SK-N-SH (cell line): ENCODE measurements around the gene SSRP1. TPM values are rescaled to one million over a fixed set of nuclear protein-coding genes. Genes with fewer than 3 reads are reported as not detected.

Source experiments
- CTCF ChIA-PET: fragments of 300-600, 350-600 bp; formaldehyde crosslinking; extraction: SDS; loops from one replicate; lab custom pipeline; 2021; lab: Yijun Ruan, JAX
- POLR2A ChIA-PET: fragments of 350-600 bp; sonication (Branson Sonifier 250); formaldehyde crosslinking; extraction: SDS; loops from one replicate; lab custom pipeline; 2020; ENCODE audit warnings: antibody characterized with exemption, inconsistent platforms; lab: Yijun Ruan, JAX
- DNase-seq: peaks from one replicate; pipeline ENCODE4 v3.0.0; 2012
- H2AFZ ChIP-seq: fragments of 200-600 bp; sonication (generic); 2 replicates; pipeline ENCODE4 v1.8.1; 2016; ENCODE audit warnings: antibody characterized with exemption, mild to moderate bottlenecking, low read depth
- H3F3A ChIP-seq: fragments of 200-600 bp; sonication (generic); replicated peaks from 2 replicates; pipeline ENCODE3; 2016; ENCODE audit warnings: antibody characterized with exemption, mild to moderate bottlenecking; ENCODE audit not compliant: insufficient read depth
- H3K27ac ChIP-seq, 2 experiments: fragments of 200-500 bp in 1 of 2; fragments of 200-600 bp in 1 of 2; sonication (Bioruptor generic) in 1 of 2; sonication (generic), shearing (Covaris generic) in 1 of 2; 2 replicates each; pipeline versions ENCODE4 v1.5.1 to v1.6.1; 2014 to 2016; ENCODE audit warnings: low read depth in 2 of 2, inconsistent platforms in 1 of 2, low read length in 1 of 2, mild to moderate bottlenecking in 1 of 2, mixed read lengths in 1 of 2
- H3K27me3 ChIP-seq: fragments of 200-600 bp; sonication (generic), shearing (Covaris generic); 2 replicates; pipeline ENCODE4 v1.6.1; 2016; ENCODE audit warnings: mixed run types; ENCODE audit not compliant: insufficient read depth
- H3K36me3 ChIP-seq, 2 experiments: fragments of 200-500 bp in 1 of 2; fragments of 200-600 bp in 1 of 2; sonication (Bioruptor generic) in 1 of 2; sonication (generic) in 1 of 2; replicated peaks in 1 of 2; 2 replicates each; pipeline versions ENCODE3 to v1.5.1; 2014 to 2016; ENCODE audit warnings: low read length in 1 of 2, mild to moderate bottlenecking in 1 of 2; ENCODE audit not compliant: insufficient read depth in 2 of 2, control insufficient read depth in 1 of 2
- H3K4me1 ChIP-seq, 2 experiments: fragments of 200-500 bp in 1 of 2; fragments of 200-600 bp in 1 of 2; sonication (Bioruptor generic) in 1 of 2; sonication (generic), shearing (Covaris generic) in 1 of 2; 2 replicates each; pipeline versions ENCODE4 v1.5.1 to v1.6.1; 2014 to 2016; ENCODE audit warnings: low read depth in 1 of 2, low read length in 1 of 2, mixed run types in 1 of 2; ENCODE audit not compliant: insufficient read depth in 2 of 2, control insufficient read depth in 1 of 2
- H3K4me2 ChIP-seq: fragments of 200-600 bp; sonication (generic), shearing (Covaris generic); 2 replicates; pipeline ENCODE4 v1.6.1; 2017; ENCODE audit warnings: mixed run types
- H3K4me3 ChIP-seq, 2 experiments: fragments of 200-500 bp in 1 of 2; fragments of 200-600 bp in 1 of 2; sonication (Bioruptor generic) in 1 of 2; sonication (generic), shearing (Covaris generic) in 1 of 2; 2 replicates each; pipeline versions ENCODE4 v1.5.1 to v1.8.1; 2014 to 2016; ENCODE audit warnings: low read depth in 2 of 2, inconsistent platforms in 1 of 2, low read length in 1 of 2, mild to moderate bottlenecking in 1 of 2, mixed read lengths in 1 of 2, moderate library complexity in 1 of 2
- H3K79me2 ChIP-seq: fragments of 200-600 bp; sonication (generic); 2 replicates; pipeline ENCODE4 v1.8.1; 2017; ENCODE audit warnings: mild to moderate bottlenecking; ENCODE audit not compliant: insufficient read depth
- H3K9ac ChIP-seq: fragments of 200-600 bp; sonication (generic); 2 replicates; pipeline ENCODE4 v1.6.1; 2017; ENCODE audit warnings: mixed run types
- H3K9me2 ChIP-seq: fragments of 200-600 bp; sonication (generic); 2 replicates; pipeline ENCODE4 v1.6.1; 2017; ENCODE audit warnings: mixed run types
- H3K9me3 ChIP-seq: fragments of 200-600 bp; sonication (generic); 2 replicates; pipeline ENCODE4 v1.6.1; 2017; ENCODE audit warnings: mixed run types, mild to moderate bottlenecking, moderate library complexity
- H4K20me1 ChIP-seq: fragments of 200-600 bp; sonication (generic); 2 replicates; pipeline ENCODE4 v1.6.1; 2017; ENCODE audit warnings: mild to moderate bottlenecking, mixed run types; ENCODE audit not compliant: insufficient read depth
- CHD2 ChIP-seq: fragments of 150-350 bp; IDR thresholded peaks from 2 replicates; pipeline ENCODE4 v1.6.1; 2018; ENCODE audit warnings: low read length; ENCODE audit not compliant: partially characterized antibody
- ELF1 ChIP-seq: IDR thresholded peaks from 2 replicates; pipeline ENCODE4 v1.4.0; 2012
- FOXJ3 ChIP-seq: sonication (generic); formaldehyde crosslinking; IDR thresholded peaks from 2 replicates; pipeline ENCODE4 v1.5.1; 2020; ENCODE audit warnings: mild to moderate bottlenecking, missing genetic modification reagents
- GATA2 ChIP-seq: sonication (generic); formaldehyde crosslinking; IDR thresholded peaks from 2 replicates; pipeline ENCODE4 v1.5.0; 2020; ENCODE audit warnings: mild to moderate bottlenecking, missing genetic modification reagents
- POLR2AphosphoS5 ChIP-seq: IDR thresholded peaks from 2 replicates; pipeline ENCODE4 v1.6.1; 2012; ENCODE audit warnings: low read depth, low read length
- RXRA ChIP-seq: IDR thresholded peaks from 2 replicates; pipeline ENCODE4 v1.4.0; 2012; ENCODE audit warnings: low read depth, mild to moderate bottlenecking, borderline replicate concordance
- SIN3A ChIP-seq: IDR thresholded peaks from 2 replicates; pipeline ENCODE4 v1.6.1; 2012; ENCODE audit warnings: low read depth, mild to moderate bottlenecking, low read length, moderate library complexity, borderline replicate concordance
- SMC3 ChIP-seq: IDR thresholded peaks from 2 replicates; pipeline ENCODE4 v1.6.1; 2012; ENCODE audit warnings: low read depth, low read length, improper control_type of control experiment
- TAF1 ChIP-seq: IDR thresholded peaks from 2 replicates; pipeline ENCODE4 v1.6.1; 2012; ENCODE audit warnings: low read depth, mild to moderate bottlenecking, low read length, moderate library complexity, borderline replicate concordance
- TEAD4 ChIP-seq: IDR thresholded peaks from 2 replicates; pipeline ENCODE4 v1.4.0; 2012; ENCODE audit warnings: mild to moderate bottlenecking, borderline replicate concordance; ENCODE audit not compliant: insufficient read depth
- USF1 ChIP-seq: IDR thresholded peaks from 2 replicates; pipeline ENCODE4 v1.4.0; 2012; ENCODE audit warnings: low read depth, borderline replicate concordance
- ZBTB33 ChIP-seq: IDR thresholded peaks from 2 replicates; pipeline ENCODE4 v1.4.0; 2012; ENCODE audit warnings: low read depth, borderline replicate concordance
- WGBS: methylation state at CpG from one replicate; pipeline ENCODE4 v1.1.6; 2017; ENCODE audit warnings: low lambda C conversion rate; 5-methylcytosine and 5-hydroxymethylcytosine counted together
- polyA plus RNA-seq, 3 experiments: library from polyadenylated mRNA; depleted of rRNA; stranded (reverse); fragments of >200 nt; gene quantifications; 2 replicates each; pipeline ENCODE4 v1.2.3, GENCODE V29; 2012

The SSRP1 gene
- polyA plus RNA-seq, 1 of the 3 experiments (the other 2 are of a cell fraction), result 137 TPM

GRCh38 chr11:57321388-57322255, 14.1 kb downstream of the SSRP1 start (continued):
- no peak for TF ChIP-seq SMC3

- peaks cover 59% of the 10 kb centered on the region for H3K79me2 ChIP-seq
- H3K36me3 ChIP-seq, result peaks cover 27 to 28% of the 10 kb centered on the region in 2 experiments
- peaks cover 22% of the 10 kb centered on the region for H3F3A ChIP-seq
- TF ChIP-seq USF1 (no peak), ZBTB33 (no peak), TAF1 (no peak), CHD2 (no peak), FOXJ3 (CRISPR knock-in tag) (no peak), RXRA (no peak), TEAD4 (no peak), GATA2 (CRISPR knock-in tag) (no peak), SIN3A (no peak), ELF1 (no peak), POLR2AphosphoS5 (no peak)
- peak overlapping the region; percentile 91 for H3K4me2 ChIP-seq
- no peak overlapping the region; a peak in 1 of 4 replicates for H3K4me3 ChIP-seq
- DNase-seq, result no peak
- ChIA-PET CTCF (interaction anchor here (0.7 to 1.9 kb wide), 3 partner anchors 140 to 984 kb away, joined by 3 to 5 read pairs (median 4); partner anchors contain the start of gene RTN4RL2), POLR2A (no interaction called here)
- no peak overlapping the region for H2AFZ ChIP-seq
- H3K9ac ChIP-seq, result no peak overlapping the region
- H3K4me1 ChIP-seq, result peaks cover 31 to 36% of the 10 kb centered on the region in 2 experiments
- peak overlapping the region in 1 of 2 experiments; percentile 90; a peak in 1 of 4 replicates for H3K27ac ChIP-seq
- peaks cover 21% of the 10 kb centered on the region for H4K20me1 ChIP-seq
- no peaks in the 10 kb centered on the region for H3K9me3 ChIP-seq
- WGBS, result 86% methylated on average over 2 of the region's 2 CpGs
- no peaks in the 10 kb centered on the region for H3K9me2 ChIP-seq
- H3K27me3 ChIP-seq, result no peaks in the 10 kb centered on the region
Measured at GRCh38 chr11:57320719-57321387, 14.8 kb downstream of the SSRP1 start.
